ENCODE measurements around the gene ARHGEF25. TPM values are rescaled to one million over a fixed set of nuclear protein-coding genes. Genes with fewer than 3 reads are reported as not detected.
"Not testable (repeated sequence)": the region's sequence is repeated elsewhere in the genome, so short reads cannot be mapped to it uniquely, and the experiment has no call there.

The ARHGEF25 gene
- total RNA-seq, 1 donor, result 0.31 TPM

DNA sequence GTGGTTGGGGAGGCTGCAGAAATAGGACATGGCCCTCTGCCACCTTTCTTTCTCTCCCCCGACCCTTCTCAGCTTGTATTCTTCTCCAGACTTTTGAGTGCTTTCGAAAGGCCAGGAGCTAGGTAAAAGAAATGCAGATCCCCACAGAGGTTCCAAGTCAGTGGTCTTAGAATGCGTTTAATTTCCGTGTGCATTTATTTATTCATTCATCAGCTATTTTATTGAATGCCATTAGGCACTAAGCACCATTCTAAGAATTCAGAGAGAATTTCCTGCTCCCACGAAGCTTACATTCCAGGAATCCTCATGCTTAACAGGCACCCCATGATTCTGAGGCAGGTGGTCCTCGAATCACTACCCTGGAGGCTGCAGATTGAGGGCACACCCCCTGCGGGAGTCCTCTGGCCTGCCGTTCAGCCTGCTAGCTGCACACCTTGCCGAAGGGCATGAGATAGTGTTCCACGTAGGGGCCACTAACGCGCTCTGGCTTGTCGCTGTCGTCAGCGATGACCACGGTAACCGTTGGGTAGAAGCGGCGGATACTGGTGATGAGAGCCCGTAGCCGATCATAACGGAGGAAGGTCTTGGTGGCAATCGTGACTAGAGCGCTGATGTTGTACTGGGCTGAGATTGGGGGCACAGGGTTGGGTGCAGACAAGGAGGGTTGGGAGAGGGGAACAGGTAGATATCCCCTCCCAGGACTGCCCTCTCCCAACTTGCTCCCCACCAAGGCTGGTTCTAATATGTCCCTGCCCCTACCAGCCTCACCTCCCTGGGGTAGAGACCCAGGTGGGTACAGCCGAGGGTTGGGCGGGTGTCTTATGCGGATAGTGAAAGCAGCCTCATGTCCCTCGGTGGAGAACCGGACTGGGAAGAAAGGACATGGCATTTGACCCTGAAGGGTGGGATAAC, 17.3 kb downstream of the ARHGEF25 start:
- peaks cover 28% of the 10 kb centered on the region for H3K4me1 ChIP-seq (ENCODE audit: insufficient read depth, low read length)
- H3K4me3 ChIP-seq (ENCODE audit: low read length), result no peak overlapping the region
- H3K27me3 ChIP-seq (ENCODE audit: insufficient read depth, low read length), result peaks cover 96% of the 10 kb centered on the region
- no peaks in the 10 kb centered on the region for H3K9me3 ChIP-seq (ENCODE audit: low read depth, low read length)

DNA sequence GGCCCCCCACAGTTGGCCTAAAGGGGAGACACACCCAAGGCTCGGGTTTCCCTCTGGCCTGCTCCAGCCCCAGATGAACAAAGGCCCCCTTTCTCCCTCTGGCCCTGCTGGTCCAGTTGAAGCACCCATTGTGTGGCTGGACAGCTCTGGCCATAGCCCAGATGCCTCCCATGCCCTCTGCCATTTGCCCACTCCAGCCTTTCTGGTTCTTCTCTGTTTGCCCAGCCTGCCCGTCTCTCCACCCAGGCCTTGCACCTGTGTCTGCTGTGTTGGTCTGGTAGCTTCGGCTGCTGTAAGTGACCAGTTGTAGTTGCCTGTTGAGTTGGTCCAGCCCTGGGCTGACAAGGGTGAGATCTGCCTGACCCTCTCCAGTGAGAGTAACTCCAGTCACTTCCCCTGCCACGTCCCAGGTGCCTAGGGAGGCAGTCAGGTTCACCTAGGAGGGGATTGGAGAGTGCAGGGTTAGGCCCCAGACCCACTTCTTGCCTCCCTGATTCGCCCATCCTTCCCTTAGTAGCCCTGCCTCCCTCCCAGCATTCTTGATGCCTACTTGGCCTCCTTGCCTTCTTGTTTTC, 18.7 kb downstream of the ARHGEF25 start:
- Histone ChIP-seq H3K9me3 (ENCODE audit: low read depth, low read length) (no peaks in the 10 kb centered on the region), H3K4me3 (ENCODE audit: low read length) (no peak overlapping the region), H3K4me1 (ENCODE audit: insufficient read depth, low read length) (peaks cover 29% of the 10 kb centered on the region), H3K27me3 (ENCODE audit: insufficient read depth, low read length) (peaks cover 90% of the 10 kb centered on the region)

- Histone ChIP-seq H3K4me3 (ENCODE audit: low read length) (no peak overlapping the region), H3K27me3 (ENCODE audit: insufficient read depth, low read length) (peaks cover 86% of the 10 kb centered on the region), H3K4me1 (ENCODE audit: insufficient read depth, low read length) (peaks cover 29% of the 10 kb centered on the region), H3K9me3 (ENCODE audit: low read depth, low read length) (no peaks in the 10 kb centered on the region)
These were observed 19.7 kb downstream of the ARHGEF25 start for GRCh38 chr12:57630891-57631433.

DNA sequence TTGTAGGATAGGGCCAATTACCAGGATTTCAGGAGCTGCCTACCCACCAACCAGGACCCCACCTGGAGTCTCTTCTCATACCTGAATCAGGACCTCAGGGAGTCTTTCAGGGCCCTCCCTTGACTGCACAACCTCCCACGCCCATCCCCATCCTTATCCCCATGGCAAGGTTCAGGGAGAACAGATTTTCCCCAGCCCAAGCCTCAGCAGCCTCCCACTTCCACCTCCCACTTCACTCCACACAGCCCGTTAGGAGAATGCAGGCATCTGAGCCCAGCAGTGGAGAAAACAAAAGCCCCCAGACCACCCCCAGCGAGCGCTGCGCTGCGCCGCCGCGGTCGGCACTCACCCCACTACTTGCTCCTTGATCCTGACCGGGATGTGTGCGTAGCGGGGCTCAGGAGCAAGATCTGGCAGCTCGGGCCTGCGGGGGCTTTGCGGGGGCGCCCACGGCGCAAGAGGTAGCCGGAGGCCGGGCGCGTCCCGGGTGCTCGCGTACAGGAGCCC, 20.4 kb downstream of the ARHGEF25 start:
- no peak overlapping the region for H3K4me3 ChIP-seq (ENCODE audit: low read length)
- peaks cover 29% of the 10 kb centered on the region for H3K4me1 ChIP-seq (ENCODE audit: insufficient read depth, low read length)
- no peaks in the 10 kb centered on the region for H3K9me3 ChIP-seq (ENCODE audit: low read depth, low read length)
- H3K27me3 ChIP-seq (ENCODE audit: insufficient read depth, low read length), result peaks cover 81% of the 10 kb centered on the region

DNA sequence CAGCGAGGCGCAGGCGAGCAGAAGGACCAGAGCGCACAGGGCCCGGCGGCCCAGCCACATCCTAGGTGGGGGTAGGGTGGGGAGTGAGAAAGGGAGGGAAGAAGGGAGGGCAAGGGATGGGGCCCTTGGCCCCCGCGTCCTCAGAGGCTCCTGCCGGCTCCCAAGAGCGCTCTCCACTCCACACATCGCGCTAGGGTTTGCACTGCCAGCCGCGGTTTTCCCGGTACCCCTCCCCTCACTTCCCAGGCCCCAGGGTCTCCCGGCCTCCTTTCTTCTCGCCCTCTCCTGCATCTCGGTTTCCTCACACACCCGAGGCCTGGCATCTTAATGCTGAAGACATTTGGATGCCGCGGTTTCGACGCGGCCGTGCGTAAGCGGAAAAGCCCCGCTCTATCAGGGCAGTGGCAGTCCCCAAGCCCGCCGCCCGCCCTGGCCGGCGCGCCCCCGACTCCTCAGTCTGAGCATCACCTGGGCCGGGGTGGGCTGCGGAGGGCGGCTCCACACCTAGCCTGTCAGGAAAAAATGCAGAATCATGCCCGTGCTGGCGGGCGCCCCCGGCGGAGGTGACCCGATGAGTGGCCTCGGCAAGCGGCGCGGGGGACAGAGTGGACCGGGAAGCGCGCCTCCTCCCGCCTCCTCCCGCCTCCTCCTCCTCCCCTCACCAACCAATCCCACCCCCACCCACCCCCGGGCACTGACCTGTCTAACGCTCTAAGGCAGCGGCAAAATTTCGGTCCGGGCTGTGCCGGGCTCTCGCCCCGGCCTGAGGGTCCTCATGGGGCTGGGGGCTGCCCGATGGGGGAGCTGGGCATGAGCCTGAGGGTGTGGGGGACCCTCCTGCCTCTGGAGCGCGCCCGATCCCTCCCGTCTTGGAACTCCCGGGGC, 21.1 kb downstream of the ARHGEF25 start:
- Histone ChIP-seq H3K4me1 (ENCODE audit: insufficient read depth, low read length) (peaks cover 27% of the 10 kb centered on the region), H3K27me3 (ENCODE audit: insufficient read depth, low read length) (peaks cover 75% of the 10 kb centered on the region), H3K9me3 (ENCODE audit: low read depth, low read length) (no peaks in the 10 kb centered on the region), H3K4me3 (ENCODE audit: low read length) (no peak overlapping the region)

- H3K9me3 ChIP-seq (ENCODE audit: low read depth, low read length), result no peaks in the 10 kb centered on the region
- peaks cover 19% of the 10 kb centered on the region for H3K4me1 ChIP-seq (ENCODE audit: insufficient read depth, low read length)
- H3K27me3 ChIP-seq (ENCODE audit: insufficient read depth, low read length), result peaks cover 66% of the 10 kb centered on the region
- no peak within 1 kb of the TSS for H3K4me3 ChIP-seq (ENCODE audit: low read length)
These were observed 22.0 kb downstream of the ARHGEF25 start, which contains the start of gene B4GALNT1 for GRCh38 chr12:57632958-57633840. TSS of gene B4GALNT1 (minus strand) at chr12:57633201. CDS start at chr12:57632132, 1,069 bp downstream.

DNA sequence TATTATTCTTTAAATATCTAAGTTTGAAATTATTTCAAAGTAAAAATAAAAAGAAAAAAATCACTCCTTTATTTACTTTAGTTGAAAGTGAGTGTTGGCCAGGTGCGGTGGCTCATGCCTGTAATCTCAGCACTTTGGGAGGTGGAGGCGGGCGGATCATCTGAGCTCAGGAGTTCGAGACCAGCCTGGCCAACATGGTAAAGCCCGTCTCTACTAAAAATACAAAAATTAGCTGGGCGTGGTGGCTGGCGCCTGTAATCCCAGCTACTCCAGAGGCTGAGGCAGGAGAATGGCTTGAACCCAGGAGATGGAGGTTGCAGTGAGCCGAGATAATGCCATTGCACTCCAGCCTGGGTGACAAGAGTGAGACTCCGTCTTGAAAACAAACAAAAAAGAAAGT, 25.5 kb downstream of the ARHGEF25 start:
- Histone ChIP-seq H3K27me3 (ENCODE audit: insufficient read depth, low read length) (peaks cover 39% of the 10 kb centered on the region), H3K4me1 (ENCODE audit: insufficient read depth, low read length) (peaks cover 18% of the 10 kb centered on the region)
- not testable (repeated sequence) for H3K4me3 ChIP-seq (ENCODE audit: low read length); H3K9me3 ChIP-seq (ENCODE audit: low read depth, low read length)

DNA sequence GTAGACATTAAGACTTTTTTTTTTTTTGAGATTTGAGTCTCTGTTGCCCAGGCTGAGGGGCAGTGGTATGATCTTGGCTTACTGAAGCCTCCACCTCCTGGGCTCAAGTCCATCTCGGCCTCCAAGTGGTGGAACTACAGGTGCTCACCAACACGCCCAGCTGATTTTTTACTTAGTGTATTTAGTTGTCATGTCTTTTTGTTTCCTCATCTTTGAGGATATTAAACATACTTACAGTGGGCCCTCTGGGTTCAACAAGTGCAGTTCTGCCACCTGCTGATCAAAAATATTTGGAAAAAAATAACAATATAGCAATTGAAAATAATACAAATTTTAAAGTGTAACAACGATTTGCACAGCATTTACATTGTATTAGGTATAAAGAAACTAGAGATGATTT, 26.1 kb downstream of the ARHGEF25 start:
- Histone ChIP-seq H3K4me1 (ENCODE audit: insufficient read depth, low read length) (peaks cover 12% of the 10 kb centered on the region), H3K4me3 (ENCODE audit: low read length) (no peak overlapping the region), H3K27me3 (ENCODE audit: insufficient read depth, low read length) (peaks cover 32% of the 10 kb centered on the region)

GRCh38 chr12:57638096-57638495, 26.9 kb downstream of the ARHGEF25 start:
- Histone ChIP-seq H3K27me3 (ENCODE audit: insufficient read depth, low read length) (peaks cover 25% of the 10 kb centered on the region), H3K9me3 (ENCODE audit: low read depth, low read length) (no peaks in the 10 kb centered on the region), H3K4me3 (ENCODE audit: low read length) (no peak overlapping the region), H3K4me1 (ENCODE audit: insufficient read depth, low read length) (peaks cover 6% of the 10 kb centered on the region)

More for the DNA sequence above, 26.1 kb downstream of the ARHGEF25 start:
- H3K9me3 ChIP-seq (ENCODE audit: low read depth, low read length), result no peaks in the 10 kb centered on the region

GRCh38 chr12:57640175-57641042, 29.2 kb downstream of the ARHGEF25 start:
- no peak overlapping the region for H3K4me3 ChIP-seq (ENCODE audit: low read length)
- H3K4me1 ChIP-seq (ENCODE audit: insufficient read depth, low read length), result no peaks in the 10 kb centered on the region
- peaks cover 5% of the 10 kb centered on the region for H3K9me3 ChIP-seq (ENCODE audit: low read depth, low read length)
- peaks cover 12% of the 10 kb centered on the region for H3K27me3 ChIP-seq (ENCODE audit: insufficient read depth, low read length)

DNA sequence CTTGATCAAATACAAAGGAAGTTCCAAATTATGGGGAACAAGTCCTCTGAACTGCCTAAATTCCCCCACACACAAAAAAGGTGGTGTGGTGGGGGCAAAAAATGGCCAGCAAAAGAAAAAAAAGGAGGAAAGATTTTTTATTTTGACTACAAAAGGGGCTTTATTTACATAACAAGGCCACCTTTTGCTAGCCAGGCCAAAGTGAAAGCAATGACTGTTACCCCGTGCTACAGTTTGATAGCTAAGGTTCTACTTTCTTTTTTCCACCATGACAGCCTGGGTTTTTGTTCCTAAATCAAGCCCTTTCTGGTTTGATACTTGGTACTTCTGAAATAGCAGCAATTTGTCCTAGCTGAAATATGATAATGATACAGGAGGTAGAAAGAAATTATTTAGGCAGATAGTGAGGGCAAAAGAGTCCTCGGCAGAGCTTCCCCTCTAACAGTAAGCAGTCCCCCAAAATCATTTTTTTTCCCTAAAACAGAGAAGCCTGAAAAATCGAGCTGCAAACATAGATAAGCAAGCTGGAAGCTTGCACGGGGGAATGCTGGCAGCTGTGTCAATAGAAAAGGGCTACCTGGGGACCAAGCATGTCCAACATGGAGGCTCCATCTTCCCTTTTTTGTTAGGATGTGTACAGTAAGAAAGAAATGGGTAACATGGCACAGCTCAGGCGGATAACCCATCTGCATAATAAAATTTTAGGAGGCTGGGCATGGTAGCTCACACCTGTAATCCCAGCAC, 30.6 kb downstream of the ARHGEF25 start:
- Histone ChIP-seq H3K4me3 (ENCODE audit: low read length) (no peak overlapping the region), H3K9me3 (ENCODE audit: low read depth, low read length) (peaks cover 5% of the 10 kb centered on the region), H3K4me1 (ENCODE audit: insufficient read depth, low read length) (no peaks in the 10 kb centered on the region), H3K27me3 (ENCODE audit: insufficient read depth, low read length) (peaks cover 6% of the 10 kb centered on the region)

- not testable (repeated sequence) for H3K4me3 ChIP-seq (ENCODE audit: low read length); H3K9me3 ChIP-seq (ENCODE audit: low read depth, low read length); H3K27me3 ChIP-seq (ENCODE audit: insufficient read depth, low read length); H3K4me1 ChIP-seq (ENCODE audit: insufficient read depth, low read length)
These were observed 34.9 kb downstream of the ARHGEF25 start for GRCh38 chr12:57645990-57646658.

Data from mononuclear cell (primary cell).